Tibial nerve (tissue), 4 donors: ENCODE results near the gene AP2A1. TPM values are rescaled to one million over a fixed set of nuclear protein-coding genes. Genes with fewer than 3 reads are reported as not detected.

ENCODE experiments used
- DNase-seq, 2 donors: peaks; one replicate each; pipeline ENCODE4 v3.0.0-alpha.2; 2019; ENCODE audit warnings: low spot score in 2 of 2
- H3K27ac ChIP-seq, 4 donors: fragments of 200-600 bp; sonication (generic) in 3 of 4; one replicate each; pipeline ENCODE4 v1.5.1; 2017 to 2019; ENCODE audit warnings: mild to moderate bottlenecking in 1 of 4
- H3K27me3 ChIP-seq, 2 donors: fragments of 200-600 bp; sonication (generic) in 1 of 2; one replicate each; pipeline versions ENCODE4 v1.5.1 to v1.6.0; 2017 to 2019
- H3K36me3 ChIP-seq, 3 donors: fragments of 200-600 bp; sonication (generic); one replicate each; pipeline ENCODE4 v1.5.1; 2018 to 2019
- H3K4me1 ChIP-seq, 4 donors: fragments of 200-600 bp; sonication (generic) in 3 of 4; one replicate each; pipeline ENCODE4 v1.5.1; 2017 to 2019
- H3K4me3 ChIP-seq, 4 donors: fragments of 200-600 bp; sonication (generic) in 3 of 4; one replicate each; pipeline ENCODE4 v1.5.1; 2017 to 2019; ENCODE audit warnings: mild to moderate bottlenecking in 1 of 4, moderate library complexity in 1 of 4
- H3K9me3 ChIP-seq, 4 donors: fragments of 200-600 bp; sonication (generic) in 3 of 4; one replicate each; pipeline ENCODE4 v1.5.1; 2017 to 2019
- EP300 ChIP-seq, 2 donors: sonication (generic); formaldehyde crosslinking; IDR thresholded peaks; one replicate each; pipeline ENCODE4 v1.6.1; 2017; ENCODE audit warnings: antibody characterized with exemption in 2 of 2, mild to moderate bottlenecking in 1 of 2
- POLR2A ChIP-seq, 2 donors: fragments of 450-650 bp; IDR thresholded peaks; one replicate each; pipeline ENCODE4 v1.6.1; 2017; ENCODE audit warnings: antibody characterized with exemption in 2 of 2, mild to moderate bottlenecking in 2 of 2, moderate library complexity in 2 of 2
- WGBS, 2 donors: methylation state at CpG; one replicate each; pipeline ENCODE4 v1.1.5; 2018; 5-methylcytosine and 5-hydroxymethylcytosine counted together
- total RNA-seq, 4 donors: library from RNA; depleted of rRNA; stranded (reverse); fragments of >200 nt; gene quantifications; one replicate each; pipeline ENCODE4 v1.1.0, GENCODE V29; 2016
- TF ChIP-seq, protein P1 (sequence below), 5 experiments: fragments of 200-600 bp in 3 of 5; fragments of 450-650 bp in 2 of 5; sonication (generic) in 3 of 5; IDR thresholded peaks; one replicate each; pipeline ENCODE4 v1.5.1; 2016 to 2019; ENCODE audit warnings: antibody characterized with exemption in 5 of 5, mild to moderate bottlenecking in 3 of 5, moderate library complexity in 2 of 5

Gene AP2A1
- total RNA-seq, 4 donors from 2014 or later: 92.9 to 117 (median 104) TPM

DNA sequence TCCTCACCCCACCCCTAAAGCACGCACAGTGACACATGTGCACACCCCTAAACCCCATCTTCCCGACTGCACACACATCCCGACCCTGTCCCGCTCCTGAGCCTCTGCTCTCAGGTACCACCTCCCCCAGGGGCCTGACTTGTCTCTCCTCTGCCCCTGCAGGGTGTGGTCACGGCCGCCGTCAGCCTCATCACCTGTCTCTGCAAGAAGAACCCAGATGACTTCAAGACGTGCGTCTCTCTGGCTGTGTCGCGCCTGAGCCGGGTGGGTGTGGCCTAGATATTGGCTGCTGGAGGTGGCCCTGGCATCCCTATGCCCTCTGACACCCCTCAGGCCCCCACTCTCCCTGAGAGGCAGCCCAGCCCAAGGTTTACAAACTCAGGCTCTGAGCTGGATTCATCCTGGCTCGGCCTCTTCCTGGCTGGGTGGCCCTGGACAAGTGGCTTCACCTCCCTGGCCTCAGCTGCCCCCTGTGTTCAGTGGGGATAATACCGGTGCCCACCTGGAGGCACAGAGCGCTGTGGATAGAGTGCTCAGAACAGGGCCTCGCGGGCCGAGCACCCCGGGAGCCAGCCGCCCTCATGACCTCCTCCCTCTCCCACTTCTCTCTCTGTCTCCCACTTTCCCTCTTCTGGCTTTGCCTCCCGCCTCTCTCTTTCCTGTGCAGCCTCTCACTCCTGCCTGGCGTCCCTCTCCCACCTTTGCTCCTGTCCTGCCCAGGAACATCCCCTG lies 26.2 kb downstream of the AP2A1 start:
- Histone ChIP-seq H3K36me3 (peaks cover 13 to 97% (median 28%) of the 10 kb centered on the region in 3 donors), H3K9me3 (no peaks in the 10 kb centered on the region), H3K4me1 (peaks cover 0 to 16% (median 0%) of the 10 kb centered on the region in 4 donors), H3K4me3 (no peak overlapping the region), H3K27me3 (no peaks in the 10 kb centered on the region), H3K27ac (no peak overlapping the region)
- WGBS, 2 donors: 88 to 94% methylated on average over 21 to 22 of the region's 22 CpGs
- DNase-seq: no peak
- no peak for TF ChIP-seq EP300 (IDR thresholded peaks at IDR 0.05)
- no peak for TF ChIP-seq POLR2A (IDR thresholded peaks at IDR 0.05)
- TF ChIP-seq, protein P1, sequence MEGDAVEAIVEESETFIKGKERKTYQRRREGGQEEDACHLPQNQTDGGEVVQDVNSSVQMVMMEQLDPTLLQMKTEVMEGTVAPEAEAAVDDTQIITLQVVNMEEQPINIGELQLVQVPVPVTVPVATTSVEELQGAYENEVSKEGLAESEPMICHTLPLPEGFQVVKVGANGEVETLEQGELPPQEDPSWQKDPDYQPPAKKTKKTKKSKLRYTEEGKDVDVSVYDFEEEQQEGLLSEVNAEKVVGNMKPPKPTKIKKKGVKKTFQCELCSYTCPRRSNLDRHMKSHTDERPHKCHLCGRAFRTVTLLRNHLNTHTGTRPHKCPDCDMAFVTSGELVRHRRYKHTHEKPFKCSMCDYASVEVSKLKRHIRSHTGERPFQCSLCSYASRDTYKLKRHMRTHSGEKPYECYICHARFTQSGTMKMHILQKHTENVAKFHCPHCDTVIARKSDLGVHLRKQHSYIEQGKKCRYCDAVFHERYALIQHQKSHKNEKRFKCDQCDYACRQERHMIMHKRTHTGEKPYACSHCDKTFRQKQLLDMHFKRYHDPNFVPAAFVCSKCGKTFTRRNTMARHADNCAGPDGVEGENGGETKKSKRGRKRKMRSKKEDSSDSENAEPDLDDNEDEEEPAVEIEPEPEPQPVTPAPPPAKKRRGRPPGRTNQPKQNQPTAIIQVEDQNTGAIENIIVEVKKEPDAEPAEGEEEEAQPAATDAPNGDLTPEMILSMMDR (IDR thresholded peaks at IDR 0.05): no peak

DNA sequence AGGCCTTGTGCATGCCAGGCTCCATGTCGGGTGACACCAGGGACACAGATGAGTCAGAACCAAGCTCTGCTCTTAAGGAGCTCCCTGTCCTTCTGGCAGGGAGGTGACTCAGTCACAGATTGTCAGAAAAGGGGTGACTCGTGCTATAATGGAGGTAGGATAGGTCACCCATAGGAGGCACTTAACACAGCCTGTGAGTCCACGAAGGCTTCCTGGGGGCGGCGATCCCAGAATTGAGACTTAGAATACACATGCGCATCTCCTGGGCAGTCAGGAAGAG lies 26.7 kb downstream of the AP2A1 start:
- H3K9me3 ChIP-seq: no peaks in the 10 kb centered on the region
- H3K27me3 ChIP-seq: no peaks in the 10 kb centered on the region
- WGBS, 2 donors: 91 to 96% methylated on average over 6 of the region's 6 CpGs
- H3K4me1 ChIP-seq: peaks cover 0 to 16% (median 0%) of the 10 kb centered on the region in 4 donors
- no peak for DNase-seq
- peaks cover 13 to 98% (median 28%) of the 10 kb centered on the region in 3 donors for H3K36me3 ChIP-seq
- H3K4me3 ChIP-seq: no peak overlapping the region
- no peak for TF ChIP-seq EP300 (IDR thresholded peaks at IDR 0.05)
- TF ChIP-seq, protein P1 (IDR thresholded peaks at IDR 0.05): no peak
- TF ChIP-seq POLR2A (IDR thresholded peaks at IDR 0.05): no peak
- H3K27ac ChIP-seq: no peak overlapping the region

DNA sequence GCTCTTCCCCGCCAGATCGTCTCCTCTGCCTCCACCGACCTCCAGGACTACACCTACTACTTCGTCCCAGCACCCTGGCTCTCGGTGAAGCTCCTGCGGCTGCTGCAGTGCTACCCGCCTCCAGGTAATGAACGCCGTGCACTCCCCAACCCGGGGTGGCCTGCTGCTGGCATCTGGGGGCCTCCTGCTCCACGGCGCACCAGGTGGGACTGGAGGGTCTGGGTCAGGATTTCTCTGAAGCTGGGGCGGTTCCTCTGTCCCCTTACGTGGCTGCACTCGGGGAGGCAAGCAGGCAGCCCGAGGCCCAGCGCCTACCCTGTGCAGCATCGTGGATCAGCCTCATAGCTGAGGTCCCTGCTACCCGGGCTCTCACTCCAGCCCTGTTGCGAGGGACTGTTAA lies 28.8 kb downstream of the AP2A1 start:
- no peak for DNase-seq
- H3K4me3 ChIP-seq: no peak overlapping the region
- no peaks in the 10 kb centered on the region for H3K27me3 ChIP-seq
- TF ChIP-seq POLR2A (IDR thresholded peaks at IDR 0.05): no peak
- no peak overlapping the region for H3K27ac ChIP-seq
- no peaks in the 10 kb centered on the region for H3K9me3 ChIP-seq
- H3K36me3 ChIP-seq: peaks cover 13 to 98% (median 40%) of the 10 kb centered on the region in 3 donors
- WGBS, 2 donors: 92 to 93% methylated on average over 14 to 20 of the region's 20 CpGs
- H3K4me1 ChIP-seq: peaks cover 0 to 13% (median 0%) of the 10 kb centered on the region in 4 donors

DNA sequence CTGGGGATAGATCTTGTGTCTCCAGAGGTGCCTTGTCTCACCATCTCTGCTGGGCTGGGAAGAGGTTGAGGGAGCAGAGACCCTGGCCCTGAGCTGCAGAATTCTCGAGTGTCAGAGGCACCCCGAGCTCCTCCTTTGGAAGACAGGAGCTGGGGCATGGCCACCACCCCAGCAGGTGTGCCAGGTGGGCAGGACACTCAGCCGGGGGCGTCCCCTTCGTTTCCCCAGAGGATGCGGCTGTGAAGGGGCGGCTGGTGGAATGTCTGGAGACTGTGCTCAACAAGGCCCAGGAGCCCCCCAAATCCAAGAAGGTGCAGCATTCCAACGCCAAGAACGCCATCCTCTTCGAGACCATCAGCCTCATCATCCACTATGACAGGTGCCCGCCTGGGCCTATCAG lies 31.8 kb downstream of the AP2A1 start:
- DNase-seq: no peak
- H3K27ac ChIP-seq: no peak overlapping the region
- H3K36me3 ChIP-seq: peaks cover 13 to 99% (median 39%) of the 10 kb centered on the region in 3 donors
- TF ChIP-seq, protein P1 (IDR thresholded peaks at IDR 0.05): no peak
- no peak for TF ChIP-seq EP300 (IDR thresholded peaks at IDR 0.05)
- TF ChIP-seq POLR2A (IDR thresholded peaks at IDR 0.05): no peak
- H3K27me3 ChIP-seq: no peaks in the 10 kb centered on the region
- 93% methylated on average over 2 to 11 of the region's 11 CpGs for WGBS, 2 donors
- peaks cover 0 to 27% (median 6%) of the 10 kb centered on the region in 4 donors for H3K4me1 ChIP-seq
- H3K4me3 ChIP-seq: no peak overlapping the region
- H3K9me3 ChIP-seq: no peaks in the 10 kb centered on the region

DNA sequence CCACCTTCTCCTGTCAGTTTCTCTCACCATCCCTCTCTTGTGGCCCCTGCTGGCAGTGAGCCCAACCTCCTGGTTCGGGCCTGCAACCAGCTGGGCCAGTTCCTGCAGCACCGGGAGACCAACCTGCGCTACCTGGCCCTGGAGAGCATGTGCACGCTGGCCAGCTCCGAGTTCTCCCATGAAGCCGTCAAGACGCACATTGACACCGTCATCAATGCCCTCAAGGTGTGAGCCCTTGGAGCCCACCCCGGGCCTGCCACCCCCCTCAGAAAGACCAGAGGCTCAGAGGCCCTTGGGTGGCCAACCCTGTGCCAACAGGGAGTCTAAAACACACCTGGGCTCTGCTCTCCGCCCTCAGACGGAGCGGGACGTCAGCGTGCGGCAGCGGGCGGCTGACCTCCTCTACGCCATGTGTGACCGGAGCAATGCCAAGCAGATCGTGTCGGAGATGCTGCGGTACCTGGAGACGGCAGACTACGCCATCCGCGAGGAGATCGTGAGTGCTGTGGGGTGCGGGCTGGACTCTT lies 32.5 kb downstream of the AP2A1 start:
- no peak for DNase-seq
- peaks cover 13 to 99% (median 40%) of the 10 kb centered on the region in 3 donors for H3K36me3 ChIP-seq
- H3K27ac ChIP-seq: no peak overlapping the region
- WGBS, 2 donors: 90 to 95% methylated on average over 26 to 28 of the region's 28 CpGs
- H3K9me3 ChIP-seq: no peaks in the 10 kb centered on the region
- H3K4me3 ChIP-seq: no peak overlapping the region
- TF ChIP-seq EP300 (IDR thresholded peaks at IDR 0.05) (no peak), POLR2A (IDR thresholded peaks at IDR 0.05) (no peak)
- TF ChIP-seq, protein P1 (IDR thresholded peaks at IDR 0.05): no peak
- no peaks in the 10 kb centered on the region for H3K27me3 ChIP-seq
- peaks cover 0 to 27% (median 6%) of the 10 kb centered on the region in 4 donors for H3K4me1 ChIP-seq
